Activated T-helper 1 cell treated with anti-CD3 and anti-CD28 coated beads, Interleukin-12 subunit alpha, Interleukin-12 subunit beta, Interleukin-2, Interleukin-4 antibody, amounts not matched to agents 30 ng/mL and 10 ng/mL and 1 ng/mL, durations not matched to agents 14 hours and 24 hours and 36 hours (primary cell): ENCODE results near the gene SPSB3. TPM values are rescaled to one million over a fixed set of nuclear protein-coding genes. Genes with fewer than 3 reads are reported as not detected.

Experiments
- DNase-seq: peaks from one replicate; pipeline ENCODE4 v3.0.0; 2021; ENCODE audit warnings: low spot score
- H3K27ac Mint-ChIP-seq: one replicate; pipeline ENCODE4 v1.8.0; 2021; ENCODE audit warnings: mild to moderate bottlenecking, mixed read lengths
- H3K27me3 Mint-ChIP-seq: one replicate; pipeline ENCODE4 v1.8.0; 2022; ENCODE audit warnings: mild to moderate bottlenecking, moderate library complexity, mixed read lengths; ENCODE audit not compliant: insufficient read depth
- H3K36me3 Mint-ChIP-seq: one replicate; pipeline ENCODE4 v1.8.0; 2021; ENCODE audit warnings: low read depth, mixed read lengths
- H3K4me1 Mint-ChIP-seq: one replicate; pipeline ENCODE4 v1.8.0; 2021; ENCODE audit warnings: low read depth, mixed read lengths
- H3K4me3 Mint-ChIP-seq: one replicate; pipeline ENCODE4 v1.8.0; 2021; ENCODE audit warnings: mild to moderate bottlenecking, moderate library complexity, mixed read lengths
- H3K9me3 Mint-ChIP-seq: one replicate; pipeline ENCODE4 v1.8.0; 2021; ENCODE audit warnings: mixed read lengths
- intact Hi-C: fragments of 100-400 bp; cut with micrococcal nuclease; formaldehyde crosslinking; loops from one replicate; pipeline ENCODE4 v1.15.1; 2024
- total RNA-seq: library from RNA; stranded (reverse); gene quantifications from 2 replicates; pipeline ENCODE4 v1.2.3, GENCODE V29; 2022

SPSB3 gene
- total RNA-seq, 1 donor from 2014 or later, result 30.3 TPM

DNA sequence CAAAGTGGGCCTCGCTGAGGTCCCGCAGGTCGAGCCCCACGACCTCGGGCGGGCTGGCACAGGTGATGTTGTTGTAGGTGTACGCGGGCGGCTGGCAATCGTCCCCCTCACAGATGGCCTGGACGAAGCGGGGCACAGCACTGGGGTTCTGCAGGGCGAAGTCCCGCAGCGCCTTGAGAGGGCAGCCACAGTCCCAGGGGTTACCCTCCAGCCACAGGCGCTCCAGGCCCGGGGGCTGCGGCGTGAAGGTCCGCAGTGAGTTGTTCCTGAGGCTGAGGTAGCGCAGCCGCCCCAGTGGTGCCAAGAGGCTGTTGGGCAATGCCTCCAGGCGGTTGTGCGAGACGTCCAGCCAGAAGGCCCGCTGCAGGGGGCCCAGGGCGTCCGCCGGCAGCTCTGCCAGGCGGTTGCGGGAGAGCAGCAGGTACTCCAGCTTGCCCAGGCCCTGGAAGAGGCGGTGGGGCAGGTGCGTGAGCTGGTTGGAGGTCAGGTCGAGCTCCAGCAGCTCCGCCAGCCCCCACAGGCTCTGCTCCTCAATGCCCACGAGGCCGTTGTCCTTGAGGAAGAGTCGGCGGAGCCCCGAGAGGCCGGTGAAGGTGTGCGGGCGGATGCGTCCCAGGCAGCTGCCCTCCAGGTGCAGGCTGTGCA, 8.4 kb upstream of the SPSB3 start:
- DNase-seq, result no peak
- Mint-ChIP-seq H3K9me3 (no peaks in the 10 kb centered on the region), H3K27ac (no peak overlapping the region), H3K4me1 (no peaks in the 10 kb centered on the region), H3K36me3 (peaks cover 2% of the 10 kb centered on the region), H3K27me3 (no peaks in the 10 kb centered on the region), H3K4me3 (no peak overlapping the region)
- intact Hi-C loops, result no loop called here

DNA sequence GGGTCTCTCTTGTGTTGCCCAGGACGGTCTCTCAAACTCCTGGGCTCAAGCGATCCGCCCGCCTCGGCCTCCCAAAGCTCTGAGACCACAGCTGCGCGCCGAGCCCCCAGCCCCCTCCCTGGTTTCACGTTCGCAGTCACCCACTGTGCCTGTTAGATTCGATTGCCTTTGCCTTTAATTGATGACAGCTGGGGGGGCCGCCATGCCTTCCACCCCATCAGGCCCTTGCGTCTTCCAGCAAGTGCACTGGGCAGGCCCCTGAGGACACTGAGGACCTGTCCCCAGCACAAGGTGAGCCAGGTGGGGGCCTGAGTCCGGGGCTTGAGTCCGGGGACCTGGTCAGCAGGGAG, 7.9 kb upstream of the SPSB3 start:
- Mint-ChIP-seq H3K36me3 (peaks cover 2% of the 10 kb centered on the region), H3K4me3 (no peak overlapping the region), H3K27me3 (no peaks in the 10 kb centered on the region), H3K9me3 (no peaks in the 10 kb centered on the region), H3K27ac (no peak overlapping the region), H3K4me1 (no peaks in the 10 kb centered on the region)
- DNase-seq, result no peak
- intact Hi-C loops, result no loop called here

DNA sequence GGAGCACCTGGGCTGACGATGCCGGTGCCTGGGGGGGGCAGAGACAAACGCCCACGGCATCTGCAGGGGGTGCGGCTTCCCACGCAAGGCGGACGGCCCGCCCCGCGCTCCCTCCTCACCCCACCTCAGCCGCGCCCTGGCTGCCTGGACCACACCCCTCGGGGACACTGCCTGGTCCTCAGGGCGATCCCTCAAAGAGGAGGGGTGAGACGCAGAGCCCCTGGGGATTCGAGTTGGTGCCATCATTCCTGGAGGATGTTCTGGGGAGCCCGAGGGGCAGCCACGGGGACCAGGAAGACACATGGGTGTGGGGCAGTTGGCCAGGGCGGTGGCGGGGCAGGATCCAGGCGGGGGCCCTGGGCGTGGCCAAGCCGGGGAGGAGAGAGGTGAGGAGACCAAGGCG, 7.3 kb upstream of the SPSB3 start:
- no peak for DNase-seq
- Mint-ChIP-seq H3K4me1 (no peaks in the 10 kb centered on the region), H3K36me3 (peaks cover 2% of the 10 kb centered on the region), H3K9me3 (no peaks in the 10 kb centered on the region), H3K4me3 (no peak overlapping the region), H3K27me3 (no peaks in the 10 kb centered on the region), H3K27ac (no peak overlapping the region)
- intact Hi-C loops, result loop anchor here (10.0 kb wide), 1 partner anchor 745 kb away; the partner anchor contains the start of genes CEMP1 and PDPK1

DNA sequence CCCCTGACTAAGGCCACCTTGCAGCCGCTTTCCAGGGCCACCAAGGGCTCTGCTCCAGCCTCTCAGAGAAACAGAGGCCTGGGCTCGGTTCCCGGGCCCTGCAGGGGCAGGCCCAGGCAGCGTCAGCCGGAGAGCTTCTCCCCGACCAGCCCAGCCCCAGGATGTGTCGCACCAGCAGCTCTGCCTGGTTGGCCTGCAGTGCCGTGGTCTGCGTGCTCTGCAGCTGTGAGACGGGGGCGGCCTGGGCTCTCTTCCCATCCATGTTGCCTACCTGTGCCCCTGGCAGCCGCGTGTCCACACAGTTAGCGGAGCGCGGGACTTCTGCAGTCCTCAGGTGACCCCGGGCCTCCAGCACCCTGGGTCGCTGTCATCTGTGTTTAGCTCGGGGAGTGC, 6.3 kb upstream of the SPSB3 start:
- no peaks in the 10 kb centered on the region for H3K27me3 Mint-ChIP-seq
- DNase-seq, result no peak

DNA sequence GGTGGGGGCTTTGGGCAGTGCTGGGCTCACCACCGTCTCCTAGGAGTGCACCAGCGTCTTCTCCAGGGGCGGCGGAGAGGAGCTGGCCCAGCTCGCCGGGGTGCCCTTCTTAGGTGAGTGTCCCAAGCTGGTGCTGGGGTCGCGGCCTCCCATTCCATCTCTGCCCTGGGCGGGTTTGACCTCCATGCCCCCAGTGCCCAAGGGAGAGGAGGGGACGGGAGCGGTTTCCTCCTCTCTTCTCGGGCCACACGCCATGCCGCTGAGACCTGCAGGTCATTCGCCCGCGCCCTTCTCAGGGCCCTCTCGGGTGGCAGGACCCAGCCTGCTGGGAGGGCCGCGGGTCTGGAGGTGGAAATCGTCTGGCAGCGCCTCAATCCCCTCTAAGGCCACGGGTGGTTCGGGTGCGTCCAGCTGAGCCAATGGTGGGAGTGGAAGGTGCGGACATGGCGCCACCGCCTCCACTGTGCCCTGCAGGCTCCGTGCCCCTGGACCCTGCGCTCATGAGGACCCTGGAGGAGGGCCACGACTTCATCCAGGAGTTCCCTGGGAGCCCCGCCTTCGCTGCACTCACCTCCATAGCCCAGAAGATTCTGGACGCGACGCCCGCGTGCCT, 5.8 kb upstream of the SPSB3 start:
- H3K36me3 Mint-ChIP-seq, result peaks cover 4% of the 10 kb centered on the region
- H3K9me3 Mint-ChIP-seq, result no peaks in the 10 kb centered on the region
- H3K4me1 Mint-ChIP-seq, result no peaks in the 10 kb centered on the region
- no peak overlapping the region for H3K27ac Mint-ChIP-seq
- intact Hi-C loops, result loop anchor here (10.0 kb wide), 1 partner anchor 747 kb away; the partner anchor contains the start of genes CEMP1 and PDPK1
- no peak for DNase-seq
- H3K27me3 Mint-ChIP-seq, result no peaks in the 10 kb centered on the region
- no peak overlapping the region for H3K4me3 Mint-ChIP-seq

More for the DNA sequence above, 6.3 kb upstream of the SPSB3 start:
- intact Hi-C loops, result loop anchor here (10.0 kb wide), 1 partner anchor 746 kb away; the partner anchor contains the start of genes CEMP1 and PDPK1
- no peak overlapping the region for H3K4me3 Mint-ChIP-seq
- H3K27ac Mint-ChIP-seq, result no peak overlapping the region
- H3K36me3 Mint-ChIP-seq, result peaks cover 2% of the 10 kb centered on the region
- no peaks in the 10 kb centered on the region for H3K4me1 Mint-ChIP-seq
- no peaks in the 10 kb centered on the region for H3K9me3 Mint-ChIP-seq

DNA sequence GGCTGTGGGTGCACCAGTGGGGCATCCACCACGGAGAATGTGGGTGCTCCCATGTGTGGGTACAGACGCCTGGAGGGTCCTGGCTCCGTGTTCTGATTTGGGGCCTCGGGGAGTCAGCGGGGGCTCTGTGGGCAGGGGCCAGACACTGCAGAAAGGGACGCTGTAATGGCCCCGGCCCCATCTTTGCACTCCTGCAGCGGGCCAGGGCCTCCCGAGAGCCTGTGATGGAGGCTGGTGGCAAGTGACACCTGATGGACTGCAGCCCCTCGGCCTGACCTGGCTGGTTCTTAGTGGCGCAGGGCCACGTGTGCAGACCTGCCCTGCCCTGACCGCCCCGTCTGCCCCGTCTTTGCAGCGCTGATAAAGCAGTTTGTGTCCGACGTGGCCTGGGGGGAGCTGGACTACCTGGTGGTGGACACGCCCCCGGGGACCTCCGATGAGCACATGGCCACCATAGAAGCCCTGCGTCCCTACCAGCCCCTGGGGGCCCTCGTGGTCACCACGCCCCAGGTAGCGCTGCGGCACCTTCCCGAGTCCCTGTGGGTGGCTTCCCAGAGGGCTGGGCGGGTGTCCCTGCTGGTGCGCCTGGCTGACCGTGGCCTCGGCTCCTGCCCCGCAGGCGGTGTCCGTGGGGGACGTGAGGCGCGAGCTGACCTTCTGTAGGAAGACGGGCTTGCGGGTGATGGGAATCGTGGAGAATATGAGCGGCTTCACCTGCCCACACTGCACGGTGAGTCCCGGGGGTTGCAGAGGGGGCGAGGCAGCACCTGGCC, 5.1 kb upstream of the SPSB3 start:
- Mint-ChIP-seq H3K36me3 (peaks cover 4% of the 10 kb centered on the region), H3K27ac (no peak overlapping the region), H3K9me3 (no peaks in the 10 kb centered on the region), H3K27me3 (no peaks in the 10 kb centered on the region), H3K4me1 (no peaks in the 10 kb centered on the region), H3K4me3 (no peak overlapping the region)
- intact Hi-C loops, result loop anchor here (10.0 kb wide), 1 partner anchor 747 kb away; the partner anchor contains the start of genes CEMP1 and PDPK1
- DNase-seq, result no peak

DNA sequence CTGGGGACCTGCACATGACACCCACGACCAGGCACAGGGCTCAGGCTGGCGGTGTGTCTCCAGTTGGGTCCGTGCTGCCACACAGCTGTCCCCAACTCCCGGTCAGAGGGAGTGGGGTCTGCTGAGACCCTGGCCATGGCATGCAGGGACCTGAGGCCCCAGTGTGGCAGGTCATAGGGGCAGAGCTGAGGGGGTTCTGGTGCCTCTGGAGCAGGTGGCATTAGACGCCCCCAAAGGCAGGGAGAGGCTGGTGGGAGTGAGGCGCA, 4.6 kb upstream of the SPSB3 start:
- intact Hi-C loops, result loop anchor here (10.0 kb wide), 1 partner anchor 748 kb away; the partner anchor contains the start of genes CEMP1 and PDPK1
- peaks cover 4% of the 10 kb centered on the region for H3K36me3 Mint-ChIP-seq
- no peak overlapping the region for H3K27ac Mint-ChIP-seq
- no peaks in the 10 kb centered on the region for H3K4me1 Mint-ChIP-seq
- DNase-seq, result no peak
- no peak overlapping the region for H3K4me3 Mint-ChIP-seq
- H3K27me3 Mint-ChIP-seq, result no peaks in the 10 kb centered on the region
- H3K9me3 Mint-ChIP-seq, result no peaks in the 10 kb centered on the region

DNA sequence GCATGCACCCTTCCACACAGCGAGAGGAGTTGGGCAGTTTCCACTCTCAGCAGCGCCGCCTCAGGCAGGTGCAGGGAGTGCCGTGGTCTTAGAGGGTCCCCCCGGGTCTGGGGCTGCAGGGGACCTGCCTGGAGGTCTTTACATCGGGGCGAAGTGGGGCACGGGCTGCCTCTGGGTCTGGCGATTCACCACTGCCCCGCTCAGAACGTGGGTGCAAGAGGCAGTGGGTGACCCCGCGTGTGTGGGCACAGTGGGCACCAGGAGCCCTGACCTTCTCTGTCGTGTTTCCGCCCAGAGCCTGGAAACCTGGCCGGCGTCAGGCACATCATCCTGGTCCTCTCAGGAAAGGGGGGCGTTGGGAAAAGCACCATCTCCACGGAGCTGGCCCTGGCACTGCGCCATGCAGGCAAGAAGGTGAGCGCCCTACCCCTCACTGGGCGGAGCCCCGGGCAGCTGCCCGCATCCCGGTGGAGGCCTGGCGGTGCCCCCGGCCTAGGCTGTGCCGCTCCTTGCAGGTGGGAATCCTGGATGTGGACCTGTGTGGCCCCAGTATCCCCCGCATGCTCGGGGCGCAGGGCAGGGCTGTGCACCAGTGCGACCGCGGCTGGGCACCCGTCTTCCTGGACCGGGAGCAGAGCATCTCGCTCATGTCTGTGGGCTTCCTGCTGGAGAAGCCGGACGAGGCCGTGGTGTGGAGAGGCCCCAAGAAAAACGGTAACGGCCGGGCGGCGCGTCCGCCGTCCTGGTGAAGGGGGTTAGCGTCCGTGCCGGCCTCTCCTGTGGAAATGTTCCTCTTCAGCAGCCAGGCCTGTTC, 4.1 kb upstream of the SPSB3 start:
- no peak for DNase-seq
- no peaks in the 10 kb centered on the region for H3K9me3 Mint-ChIP-seq
- peaks cover 4% of the 10 kb centered on the region for H3K36me3 Mint-ChIP-seq
- H3K4me1 Mint-ChIP-seq, result no peaks in the 10 kb centered on the region
- no peak overlapping the region for H3K27ac Mint-ChIP-seq
- H3K27me3 Mint-ChIP-seq, result no peaks in the 10 kb centered on the region
- intact Hi-C loops, result loop anchor here (10.0 kb wide), 1 partner anchor 748 kb away; the partner anchor contains the start of genes CEMP1 and PDPK1
- no peak overlapping the region for H3K4me3 Mint-ChIP-seq

DNA sequence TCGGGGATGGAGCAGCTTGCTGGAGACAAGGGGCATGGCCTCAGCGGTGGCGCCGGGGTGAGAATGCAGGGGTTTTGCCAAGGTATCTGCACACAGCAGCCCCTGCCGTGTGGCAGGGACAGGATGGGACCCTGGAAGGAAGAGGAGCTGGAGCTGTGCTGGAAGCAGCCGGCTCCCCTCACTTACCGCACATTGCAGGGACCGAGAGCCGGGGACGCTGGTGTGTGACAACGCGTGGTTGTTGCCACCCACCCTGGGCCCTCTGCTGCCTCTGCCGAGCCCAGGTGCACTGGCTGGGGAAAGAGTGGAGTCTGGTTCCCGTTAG, 3.4 kb upstream of the SPSB3 start:
- Mint-ChIP-seq H3K9me3 (no peaks in the 10 kb centered on the region), H3K27ac (no peak overlapping the region), H3K36me3 (peaks cover 4% of the 10 kb centered on the region), H3K4me3 (no peak overlapping the region), H3K27me3 (no peaks in the 10 kb centered on the region), H3K4me1 (no peaks in the 10 kb centered on the region)
- no peak for DNase-seq
- intact Hi-C loops, result loop anchor here (10.0 kb wide), 1 partner anchor 749 kb away; the partner anchor contains the start of genes CEMP1 and PDPK1

DNA sequence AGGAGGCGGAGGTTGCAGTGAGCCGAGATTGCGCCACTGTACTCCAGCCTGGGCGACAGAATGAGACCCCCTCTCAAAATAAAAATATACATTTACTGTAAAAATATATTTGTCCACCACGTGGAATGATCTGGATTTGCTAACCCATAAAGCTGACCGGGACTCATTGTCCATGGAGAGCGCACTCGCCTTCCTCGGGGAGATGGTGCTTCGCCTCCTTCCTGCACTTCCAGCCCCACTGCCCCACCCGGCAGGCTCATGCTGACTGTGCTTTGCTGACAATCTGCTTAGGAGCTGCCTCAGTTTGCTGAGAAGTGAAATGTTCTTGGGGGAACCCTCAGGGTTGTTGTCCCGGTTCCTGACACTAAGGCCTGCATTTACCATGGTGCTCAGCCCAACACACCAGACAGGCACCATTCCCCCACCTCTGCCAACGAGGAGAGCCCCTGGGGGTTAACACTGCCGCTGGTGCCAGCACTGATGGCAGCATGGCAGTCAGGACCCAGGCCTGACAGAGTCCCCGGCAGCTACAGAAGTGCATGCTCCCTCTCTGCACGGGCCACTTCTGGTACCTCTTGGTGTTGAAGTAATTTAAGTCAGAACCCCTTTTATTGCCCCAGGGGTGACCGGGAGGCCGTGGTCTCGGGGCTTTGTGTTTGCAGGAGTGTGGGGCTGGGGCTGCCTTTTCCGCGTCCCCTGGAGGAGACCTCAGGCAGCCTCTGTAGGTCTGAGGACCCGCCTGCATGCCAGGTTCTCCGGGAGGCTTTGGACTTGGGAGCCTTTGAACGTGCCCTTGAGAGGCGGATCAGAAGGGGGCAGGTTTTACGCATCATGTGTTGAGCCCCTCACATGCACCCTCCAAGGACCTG, 2.8 kb upstream of the SPSB3 start:
- Mint-ChIP-seq H3K4me1 (no peaks in the 10 kb centered on the region), H3K4me3 (peak overlapping the region; percentile 75), H3K27ac (no peak overlapping the region), H3K36me3 (peaks cover 4% of the 10 kb centered on the region), H3K27me3 (no peaks in the 10 kb centered on the region), H3K9me3 (no peaks in the 10 kb centered on the region)
- no peak for DNase-seq
- intact Hi-C loops, result loop anchor here (5.0 to 10.0 kb wide), 2 partner anchors 142 to 750 kb away; partner anchors contain the start of genes CEMP1 and PDPK1

DNA sequence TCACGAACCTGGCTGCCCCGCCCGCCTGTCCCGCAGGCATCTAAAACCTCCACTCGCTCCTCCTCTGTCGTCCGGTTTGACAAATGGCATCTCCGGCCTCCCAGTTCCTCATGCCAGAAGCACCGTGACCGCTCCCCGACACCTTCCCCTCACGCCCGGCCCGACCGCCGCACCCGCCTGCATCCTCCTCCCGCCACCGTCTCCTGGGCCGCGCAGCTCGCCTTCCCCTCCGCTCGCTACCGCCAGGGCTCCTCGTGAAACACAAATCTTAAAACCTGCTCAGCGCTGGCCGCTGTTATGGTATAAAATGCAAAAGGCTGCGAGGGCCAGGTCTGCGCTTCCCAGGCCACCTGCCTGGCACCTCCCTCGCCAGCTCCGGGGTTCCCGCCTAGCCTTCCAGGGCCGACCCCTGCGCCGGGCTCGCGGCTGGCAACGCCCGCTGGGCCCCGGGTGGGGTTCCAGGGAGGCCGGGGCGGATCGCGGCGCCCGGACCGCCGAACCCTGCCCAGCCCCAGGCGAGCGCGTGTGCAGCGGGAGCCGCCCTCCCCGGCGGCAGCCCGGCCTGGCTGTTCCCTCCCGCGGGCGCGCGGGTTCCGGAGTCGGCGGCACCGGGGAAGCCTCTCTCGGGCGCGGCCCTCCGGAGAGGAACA, 488 bp downstream of the SPSB3 start:
- Mint-ChIP-seq H3K4me3 (peak overlapping the region; percentile 85), H3K27me3 (no peaks in the 10 kb centered on the region), H3K9me3 (no peaks in the 10 kb centered on the region), H3K27ac (peak overlapping the region; percentile 40), H3K4me1 (no peaks in the 10 kb centered on the region), H3K36me3 (peaks cover 3% of the 10 kb centered on the region)
- DNase-seq, result no peak
- intact Hi-C loops, result loop anchor here (1.0 to 10.0 kb wide), 10 partner anchors 9 to 753 kb away; partner anchors contain the start of genes CEMP1, E4F1, FAHD1 and MAPK8IP3
